HL-60 (cell line): Measurements from ENCODE around the gene TNNT2.

Experiments used
- DNase-seq, 2 experiments: peaks; one replicate each; pipeline ENCODE4 v3.0.0-alpha.2; 2010 to 2020; ENCODE audit warnings: low read depth in 1 of 2, low spot score in 1 of 2
- H3K27ac ChIP-seq: fragments of 250-450 bp; sonication (Bioruptor Pico); replicated peaks from 2 replicates; pipeline ENCODE4 v1.5.1; 2020; ENCODE audit warnings: mild to moderate bottlenecking, moderate library complexity
- H3K27me3 ChIP-seq: fragments of 250-450 bp; sonication (Bioruptor Pico); 2 replicates; pipeline ENCODE4 v1.5.1; 2021; ENCODE audit warnings: mild to moderate bottlenecking, moderate library complexity; ENCODE audit not compliant: insufficient read depth, poor library complexity, severe bottlenecking
- H3K4me3 ChIP-seq: replicated peaks from 2 replicates; pipeline ENCODE4 v1.5.1; 2011; ENCODE audit warnings: mild to moderate bottlenecking, control low read depth, low read length; ENCODE audit not compliant: insufficient read depth
- CTCF ChIP-seq: IDR thresholded peaks from one replicate; pipeline ENCODE4 v1.5.1; 2011; ENCODE audit warnings: low read length, control low read depth, inconsistent platforms; ENCODE audit not compliant: insufficient read depth
- GABPA ChIP-seq: IDR thresholded peaks from 2 replicates; pipeline ENCODE4 v1.6.1; 2012; ENCODE audit warnings: low read depth
- POLR2AphosphoS5 ChIP-seq: IDR thresholded peaks from 2 replicates; pipeline ENCODE4 v1.6.1; 2012; ENCODE audit warnings: low read depth
- REST ChIP-seq: IDR thresholded peaks from 2 replicates; pipeline ENCODE4 v1.6.1; 2012; ENCODE audit warnings: low read depth; ENCODE audit not compliant: insufficient replicate concordance
- SPI1 ChIP-seq: IDR thresholded peaks from 2 replicates; pipeline ENCODE4 v1.6.1; 2012; ENCODE audit warnings: low read depth, mild to moderate bottlenecking, borderline replicate concordance

Gene TNNT2

GRCh38 chr1:201316556-201316955 is 60.9 kb downstream of the TNNT2 start:
- no peaks in the 10 kb centered on the region for H3K27me3 ChIP-seq
- no peak overlapping the region for H3K4me3 ChIP-seq
- no peak for DNase-seq
- H3K27ac ChIP-seq = no peak overlapping the region
- no peak for TF ChIP-seq CTCF
- TF ChIP-seq GABPA = no peak
- no peak for TF ChIP-seq SPI1
- TF ChIP-seq REST = no peak
- no peak for TF ChIP-seq POLR2AphosphoS5

- no peaks in the 10 kb centered on the region for H3K27me3 ChIP-seq
- H3K27ac ChIP-seq = no peak overlapping the region
- no peak for DNase-seq
- H3K4me3 ChIP-seq = no peak overlapping the region
- TF ChIP-seq CTCF (no peak), REST (no peak), POLR2AphosphoS5 (no peak), GABPA (no peak), SPI1 (no peak)
These were observed 64.4 kb downstream of the TNNT2 start for GRCh38 chr1:201313086-201313485.

GRCh38 chr1:201312298-201312697 is 65.2 kb downstream of the TNNT2 start:
- no peak for TF ChIP-seq CTCF
- TF ChIP-seq SPI1 = no peak
- TF ChIP-seq POLR2AphosphoS5 = no peak
- no peak for TF ChIP-seq REST
- TF ChIP-seq GABPA = no peak
- no peaks in the 10 kb centered on the region for H3K27me3 ChIP-seq
- H3K4me3 ChIP-seq = no peak overlapping the region
- DNase-seq = no peak
- no peak overlapping the region for H3K27ac ChIP-seq
